Skin epidermis (tissue), 12 donors: ENCODE data around the gene STEAP3.

Experiments
- H3K27ac ChIP-seq, 21 experiments: fragments of 200-600 bp; sonication (generic) in 11 of 21; one replicate each; pipeline ENCODE4 v1.5.0; 2020; ENCODE audit warnings: mild to moderate bottlenecking in 3 of 21, inconsistent platforms in 2 of 21, moderate library complexity in 2 of 21
- H3K4me3 ChIP-seq, 7 experiments: fragments of 200-600 bp; sonication (generic) in 2 of 7; one replicate each; pipeline ENCODE4 v1.5.0; 2020; ENCODE audit warnings: inconsistent platforms in 2 of 7, mild to moderate bottlenecking in 2 of 7, moderate library complexity in 1 of 7

The STEAP3 gene

GRCh38 chr2:119311831-119312230 is 88.2 kb downstream of the STEAP3 start:
- Histone ChIP-seq H3K4me3 (no peak overlapping the region), H3K27ac (no peak overlapping the region)
